ENCODE measurements around the gene GRM2.

The GRM2 gene

DNA sequence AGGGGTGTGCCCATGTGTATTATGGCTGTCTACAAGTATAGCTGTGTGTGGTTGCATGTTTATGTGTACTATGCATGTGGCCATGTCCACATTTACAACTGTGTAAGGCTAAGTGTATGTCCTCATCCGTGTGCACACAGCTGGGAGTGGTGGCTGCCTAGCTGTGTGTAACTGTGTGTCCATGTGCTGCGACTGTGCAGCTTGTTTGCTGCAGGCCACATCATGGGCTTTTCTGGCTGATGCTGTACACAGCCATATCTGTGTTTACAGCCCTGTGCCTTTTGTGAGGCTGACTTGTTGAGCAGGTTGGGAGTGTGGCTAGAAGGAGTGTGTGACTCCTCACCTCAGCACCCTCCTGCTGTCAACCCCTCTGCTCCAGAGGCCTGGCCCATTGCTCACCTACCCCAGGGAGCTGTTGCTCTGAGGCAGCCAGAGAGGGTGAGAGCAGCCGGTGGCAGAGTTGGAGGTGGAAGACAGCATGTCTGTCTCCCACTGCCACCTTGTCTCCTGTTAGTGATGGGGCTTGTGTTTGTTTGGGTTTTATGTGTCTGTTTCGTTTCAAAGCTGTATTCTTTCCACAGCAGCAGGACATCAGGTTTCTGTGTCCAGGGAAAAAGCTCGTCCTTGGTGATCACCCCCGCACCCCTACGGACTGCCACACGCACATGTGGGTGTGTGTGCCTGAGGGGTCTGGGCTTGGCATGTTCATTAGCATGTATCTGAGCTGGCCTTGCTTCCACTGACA, 1.4 kb upstream of the GRM2 start:
- no peak for DNase-seq (ENCODE audit: low read depth in 2 of 2)

DNA sequence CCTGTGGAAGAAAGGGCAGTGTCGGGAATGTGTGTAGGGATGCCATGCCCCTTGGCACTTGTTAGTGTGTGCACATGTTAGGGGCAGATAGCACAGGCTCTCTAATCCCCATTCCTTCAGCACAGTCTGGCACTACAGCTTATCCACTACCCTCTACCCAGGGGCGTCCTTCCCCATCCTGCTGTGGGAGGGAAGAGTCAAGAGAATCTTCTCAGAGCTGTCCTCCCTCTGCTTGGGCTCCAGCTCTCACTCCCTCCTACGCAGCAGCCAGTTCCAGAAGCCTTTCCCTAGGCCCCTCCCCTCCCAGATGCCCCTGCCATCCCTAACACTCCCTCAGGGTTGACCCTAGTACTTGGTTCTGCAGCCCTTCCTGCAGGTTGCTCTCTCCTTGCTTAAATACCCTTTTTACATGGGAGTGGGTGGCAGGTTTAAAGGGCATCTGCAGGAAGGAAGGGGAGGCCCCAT, 815 bp upstream of the GRM2 start:
- no peak for DNase-seq (ENCODE audit: low read depth in 2 of 2)

DNA sequence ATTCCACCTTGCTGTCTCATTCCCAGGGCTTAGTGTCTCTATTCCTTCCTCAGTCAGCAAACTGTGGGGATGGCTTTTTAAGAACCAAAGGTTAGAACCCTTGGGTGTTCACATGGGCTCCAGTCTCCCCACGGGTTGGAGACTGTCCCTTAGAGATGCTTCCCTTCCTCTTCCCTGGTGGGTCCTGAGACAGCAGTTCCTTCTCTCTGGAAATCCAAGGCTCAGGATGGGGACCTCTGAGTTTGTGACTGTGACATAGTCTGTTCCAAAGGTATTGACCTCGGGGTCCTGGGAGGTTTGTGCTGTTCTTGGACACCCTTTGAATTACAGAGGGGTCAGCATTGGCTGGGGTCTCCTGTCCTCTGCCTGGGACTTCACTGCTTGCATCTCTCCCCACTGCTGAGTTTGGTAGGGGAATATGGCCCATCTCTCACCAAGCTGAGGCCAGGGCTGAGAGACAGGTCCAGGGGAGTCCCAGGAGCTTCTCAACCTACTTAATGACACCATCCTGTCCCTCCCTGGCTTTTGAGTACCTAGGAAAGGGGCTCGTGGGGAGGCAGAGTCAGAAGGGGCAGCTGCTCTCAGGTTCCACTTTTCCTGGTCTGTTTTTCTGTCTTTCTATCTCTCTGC, 1.5 kb downstream of the GRM2 start:
- no peak for DNase-seq (ENCODE audit: low read depth in 2 of 2)

DNA sequence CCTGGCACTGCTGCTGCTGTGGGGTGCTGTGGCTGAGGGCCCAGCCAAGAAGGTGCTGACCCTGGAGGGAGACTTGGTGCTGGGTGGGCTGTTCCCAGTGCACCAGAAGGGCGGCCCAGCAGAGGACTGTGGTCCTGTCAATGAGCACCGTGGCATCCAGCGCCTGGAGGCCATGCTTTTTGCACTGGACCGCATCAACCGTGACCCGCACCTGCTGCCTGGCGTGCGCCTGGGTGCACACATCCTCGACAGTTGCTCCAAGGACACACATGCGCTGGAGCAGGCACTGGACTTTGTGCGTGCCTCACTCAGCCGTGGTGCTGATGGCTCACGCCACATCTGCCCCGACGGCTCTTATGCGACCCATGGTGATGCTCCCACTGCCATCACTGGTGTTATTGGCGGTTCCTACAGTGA, 2.1 kb downstream of the GRM2 start:
- DNase-seq (ENCODE audit: low read depth in 2 of 2) = no peak

DNA sequence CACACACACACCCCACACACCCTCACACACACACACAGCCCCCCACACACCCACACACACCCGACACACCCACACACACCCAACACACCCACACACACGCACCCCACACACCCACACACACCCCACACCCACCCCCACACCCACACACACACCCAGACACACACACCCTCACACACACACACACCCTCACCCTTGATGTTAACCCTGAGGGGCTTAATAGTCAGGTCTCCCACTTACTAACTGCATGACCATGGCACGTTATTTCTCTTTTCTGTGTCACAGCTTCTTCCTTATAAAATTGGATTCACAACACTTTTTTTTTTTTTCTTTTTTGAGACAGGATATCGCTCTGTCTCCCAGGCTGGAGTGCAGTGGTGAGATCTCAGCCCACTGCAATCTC, 2.8 kb downstream of the GRM2 start:
- DNase-seq (ENCODE audit: low read depth in 2 of 2) = no peak

DNA sequence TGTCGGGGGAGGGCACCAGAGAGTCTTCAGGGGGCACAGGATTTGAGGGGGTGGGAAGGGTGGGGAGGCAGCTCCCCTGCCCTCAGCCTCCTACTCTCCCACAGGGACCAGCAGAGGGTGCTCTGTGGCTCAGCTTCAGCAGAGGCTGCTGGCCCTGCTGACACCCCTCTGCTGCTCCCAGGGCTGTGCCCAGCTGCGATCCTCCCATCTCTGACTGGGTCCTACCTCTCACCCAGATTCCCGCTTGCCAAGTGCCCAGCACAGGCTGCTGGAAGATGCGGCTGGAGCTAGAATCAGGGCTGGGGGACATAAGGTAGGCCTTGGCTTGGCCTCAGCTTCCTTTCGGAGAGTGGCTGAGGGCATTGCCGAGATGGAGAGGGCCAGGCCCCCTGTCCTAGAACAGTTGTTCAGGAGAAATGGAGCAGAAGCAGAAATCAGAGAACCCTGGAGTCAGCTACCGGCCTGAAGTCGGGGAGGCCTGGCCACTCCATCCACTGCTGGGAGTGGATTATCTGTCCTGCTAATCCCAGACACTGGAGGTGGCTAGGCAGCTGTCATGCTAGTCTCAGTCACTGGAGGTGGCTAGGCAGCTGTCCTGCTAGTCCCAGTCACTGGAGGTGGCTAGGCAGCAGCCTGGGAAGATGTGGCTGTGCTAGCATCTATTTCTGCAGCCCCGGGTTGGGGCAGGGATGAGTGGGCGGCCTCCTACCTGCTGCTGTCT, 3.9 kb downstream of the GRM2 start:
- no peak for DNase-seq (ENCODE audit: low read depth in 2 of 2)

DNA sequence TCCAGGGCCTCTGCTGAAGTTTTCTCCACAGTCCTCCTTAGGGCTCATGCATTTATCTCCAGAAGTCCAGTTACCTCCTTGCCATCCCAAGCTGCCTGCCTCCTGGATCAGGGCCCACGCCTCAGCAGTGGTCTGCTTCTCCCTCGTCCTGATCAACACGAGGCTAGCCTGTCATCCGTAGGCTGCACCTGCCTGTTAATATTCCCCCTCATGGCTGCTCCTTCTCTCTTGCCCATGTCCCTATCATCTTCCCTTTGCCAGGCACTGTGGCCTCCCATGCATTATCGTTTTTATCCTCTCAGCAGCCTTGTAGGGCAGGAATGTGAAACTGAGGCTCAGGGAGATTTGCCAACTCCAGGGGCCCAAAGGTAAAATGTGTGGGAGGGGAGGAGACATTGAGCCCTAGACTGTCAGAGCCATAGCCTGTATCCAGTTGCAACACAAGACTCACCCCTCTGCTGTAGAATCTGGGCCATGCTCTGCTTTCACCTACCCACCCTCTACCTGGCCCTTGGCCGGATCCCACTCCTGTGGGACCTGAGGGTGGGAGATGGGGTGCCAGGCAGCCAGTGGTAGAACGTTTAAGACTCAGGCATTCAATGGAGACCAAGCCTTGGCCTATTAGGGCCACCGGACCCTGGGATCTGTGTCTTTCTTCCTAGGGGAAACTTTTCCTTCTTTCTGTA, 4.6 kb downstream of the GRM2 start:
- no peak for DNase-seq (ENCODE audit: low read depth in 2 of 2)

DNA sequence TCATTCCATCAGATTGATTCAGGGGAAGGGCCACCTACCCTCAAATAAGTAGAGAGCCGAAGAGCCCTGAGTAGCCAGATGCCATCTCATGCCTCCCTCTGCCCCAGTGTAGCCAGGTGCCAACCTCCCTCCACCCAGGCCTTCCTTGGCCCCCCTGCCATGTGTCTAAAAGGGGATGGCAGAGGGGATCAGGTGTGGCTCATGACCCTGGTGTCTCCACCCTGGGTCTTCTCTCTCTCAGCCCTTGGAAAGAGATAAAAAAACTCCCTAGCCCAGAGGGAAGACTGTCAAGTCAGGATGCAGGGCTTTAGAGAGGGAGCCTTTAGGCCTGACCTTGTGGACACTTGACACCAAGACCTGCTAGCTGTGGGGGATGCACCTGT, 5.2 kb downstream of the GRM2 start:
- DNase-seq (ENCODE audit: low read depth in 2 of 2) = no peak

DNA sequence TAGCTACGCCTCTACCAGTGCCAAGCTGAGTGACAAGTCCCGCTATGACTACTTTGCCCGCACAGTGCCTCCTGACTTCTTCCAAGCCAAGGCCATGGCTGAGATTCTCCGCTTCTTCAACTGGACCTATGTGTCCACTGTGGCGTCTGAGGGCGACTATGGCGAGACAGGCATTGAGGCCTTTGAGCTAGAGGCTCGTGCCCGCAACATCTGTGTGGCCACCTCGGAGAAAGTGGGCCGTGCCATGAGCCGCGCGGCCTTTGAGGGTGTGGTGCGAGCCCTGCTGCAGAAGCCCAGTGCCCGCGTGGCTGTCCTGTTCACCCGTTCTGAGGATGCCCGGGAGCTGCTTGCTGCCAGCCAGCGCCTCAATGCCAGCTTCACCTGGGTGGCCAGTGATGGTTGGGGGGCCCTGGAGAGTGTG, 5.7 kb downstream of the GRM2 start:
- DNase-seq (ENCODE audit: low read depth in 2 of 2) = no peak

DNA sequence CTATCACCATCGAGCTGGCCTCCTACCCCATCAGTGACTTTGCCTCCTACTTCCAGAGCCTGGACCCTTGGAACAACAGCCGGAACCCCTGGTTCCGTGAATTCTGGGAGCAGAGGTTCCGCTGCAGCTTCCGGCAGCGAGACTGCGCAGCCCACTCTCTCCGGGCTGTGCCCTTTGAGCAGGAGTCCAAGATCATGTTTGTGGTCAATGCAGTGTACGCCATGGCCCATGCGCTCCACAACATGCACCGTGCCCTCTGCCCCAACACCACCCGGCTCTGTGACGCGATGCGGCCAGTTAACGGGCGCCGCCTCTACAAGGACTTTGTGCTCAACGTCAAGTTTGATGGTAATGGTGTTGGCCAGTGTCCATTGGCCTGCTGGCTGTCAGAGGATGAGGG, 6.1 kb downstream of the GRM2 start:
- DNase-seq (ENCODE audit: low read depth in 2 of 2) = no peak

DNA sequence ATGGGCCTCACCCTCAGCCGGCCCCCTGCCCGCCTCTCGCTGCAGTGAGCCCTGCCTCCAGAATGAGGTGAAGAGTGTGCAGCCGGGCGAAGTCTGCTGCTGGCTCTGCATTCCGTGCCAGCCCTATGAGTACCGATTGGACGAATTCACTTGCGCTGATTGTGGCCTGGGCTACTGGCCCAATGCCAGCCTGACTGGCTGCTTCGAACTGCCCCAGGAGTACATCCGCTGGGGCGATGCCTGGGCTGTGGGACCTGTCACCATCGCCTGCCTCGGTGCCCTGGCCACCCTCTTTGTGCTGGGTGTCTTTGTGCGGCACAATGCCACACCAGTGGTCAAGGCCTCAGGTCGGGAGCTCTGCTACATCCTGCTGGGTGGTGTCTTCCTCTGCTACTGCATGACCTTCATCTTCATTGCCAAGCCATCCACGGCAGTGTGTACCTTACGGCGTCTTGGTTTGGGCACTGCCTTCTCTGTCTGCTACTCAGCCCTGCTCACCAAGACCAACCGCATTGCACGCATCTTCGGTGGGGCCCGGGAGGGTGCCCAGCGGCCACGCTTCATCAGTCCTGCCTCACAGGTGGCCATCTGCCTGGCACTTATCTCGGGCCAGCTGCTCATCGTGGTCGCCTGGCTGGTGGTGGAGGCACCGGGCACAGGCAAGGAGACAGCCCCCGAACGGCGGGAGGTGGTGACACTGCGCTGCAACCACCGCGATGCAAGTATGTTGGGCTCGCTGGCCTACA, 8.5 kb downstream of the GRM2 start:
- no peak for DNase-seq (ENCODE audit: low read depth in 2 of 2)

DNA sequence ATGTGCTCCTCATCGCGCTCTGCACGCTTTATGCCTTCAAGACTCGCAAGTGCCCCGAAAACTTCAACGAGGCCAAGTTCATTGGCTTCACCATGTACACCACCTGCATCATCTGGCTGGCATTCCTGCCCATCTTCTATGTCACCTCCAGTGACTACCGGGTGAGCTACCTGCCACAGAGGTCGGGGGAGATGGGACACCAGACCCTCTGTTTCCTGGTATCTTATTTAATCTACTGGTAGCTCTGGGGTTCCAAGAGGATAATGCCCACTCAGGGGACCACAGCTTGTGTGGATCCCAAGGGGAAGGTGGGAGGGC, 9.1 kb downstream of the GRM2 start:
- no peak for DNase-seq (ENCODE audit: low read depth in 2 of 2)

DNA sequence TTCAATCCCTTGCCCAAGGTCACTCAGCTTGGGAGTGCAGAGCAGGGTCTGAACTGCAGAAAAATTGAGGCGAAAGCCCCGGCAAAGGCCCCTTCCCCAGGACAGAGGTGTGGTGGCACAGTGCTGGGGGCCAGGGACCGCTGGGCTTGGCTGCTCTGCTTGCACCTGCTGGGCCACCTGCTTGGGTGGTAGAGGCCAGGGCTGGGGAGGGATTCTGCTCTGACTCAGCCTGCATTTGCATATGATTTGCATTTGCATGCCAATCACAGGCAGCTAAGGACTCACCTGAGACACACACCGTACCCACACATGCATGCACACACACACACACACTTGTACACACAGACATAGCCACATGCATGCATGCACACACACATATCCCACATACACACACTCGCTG, 9.9 kb downstream of the GRM2 start:
- no peak for DNase-seq (ENCODE audit: low read depth in 2 of 2)

DNA sequence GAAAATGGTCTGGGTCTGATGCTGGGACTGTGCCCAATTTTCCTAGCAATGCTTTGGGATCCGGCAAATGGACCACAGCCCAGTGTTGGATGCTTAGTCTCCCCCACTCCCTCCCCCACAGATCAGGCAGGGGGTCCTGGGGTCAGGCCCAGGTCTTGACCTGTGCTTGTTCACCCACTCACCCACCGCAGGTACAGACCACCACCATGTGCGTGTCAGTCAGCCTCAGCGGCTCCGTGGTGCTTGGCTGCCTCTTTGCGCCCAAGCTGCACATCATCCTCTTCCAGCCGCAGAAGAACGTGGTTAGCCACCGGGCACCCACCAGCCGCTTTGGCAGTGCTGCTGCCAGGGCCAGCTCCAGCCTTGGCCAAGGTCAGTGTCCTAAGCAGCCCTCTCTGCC, 10.6 kb downstream of the GRM2 start:
- DNase-seq (ENCODE audit: low read depth in 2 of 2) = no peak

DNA sequence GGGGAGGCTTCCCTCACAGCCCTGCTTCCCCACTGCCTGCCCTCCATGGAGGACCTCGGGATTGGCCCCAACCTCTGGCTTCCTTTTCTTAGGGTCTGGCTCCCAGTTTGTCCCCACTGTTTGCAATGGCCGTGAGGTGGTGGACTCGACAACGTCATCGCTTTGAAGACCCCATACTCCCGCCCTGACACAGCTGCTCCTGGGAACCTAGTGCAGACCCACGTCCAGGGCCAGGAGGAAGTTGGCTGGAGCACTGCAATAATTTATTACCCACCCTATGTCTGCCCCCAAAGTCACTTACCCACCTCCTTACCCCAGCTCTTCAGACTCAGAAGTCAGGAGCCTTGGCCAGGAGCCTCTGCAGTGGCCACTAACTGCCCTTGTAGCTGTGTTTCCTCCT, 11.1 kb downstream of the GRM2 start:
- no peak for DNase-seq (ENCODE audit: low read depth in 2 of 2)

DNA sequence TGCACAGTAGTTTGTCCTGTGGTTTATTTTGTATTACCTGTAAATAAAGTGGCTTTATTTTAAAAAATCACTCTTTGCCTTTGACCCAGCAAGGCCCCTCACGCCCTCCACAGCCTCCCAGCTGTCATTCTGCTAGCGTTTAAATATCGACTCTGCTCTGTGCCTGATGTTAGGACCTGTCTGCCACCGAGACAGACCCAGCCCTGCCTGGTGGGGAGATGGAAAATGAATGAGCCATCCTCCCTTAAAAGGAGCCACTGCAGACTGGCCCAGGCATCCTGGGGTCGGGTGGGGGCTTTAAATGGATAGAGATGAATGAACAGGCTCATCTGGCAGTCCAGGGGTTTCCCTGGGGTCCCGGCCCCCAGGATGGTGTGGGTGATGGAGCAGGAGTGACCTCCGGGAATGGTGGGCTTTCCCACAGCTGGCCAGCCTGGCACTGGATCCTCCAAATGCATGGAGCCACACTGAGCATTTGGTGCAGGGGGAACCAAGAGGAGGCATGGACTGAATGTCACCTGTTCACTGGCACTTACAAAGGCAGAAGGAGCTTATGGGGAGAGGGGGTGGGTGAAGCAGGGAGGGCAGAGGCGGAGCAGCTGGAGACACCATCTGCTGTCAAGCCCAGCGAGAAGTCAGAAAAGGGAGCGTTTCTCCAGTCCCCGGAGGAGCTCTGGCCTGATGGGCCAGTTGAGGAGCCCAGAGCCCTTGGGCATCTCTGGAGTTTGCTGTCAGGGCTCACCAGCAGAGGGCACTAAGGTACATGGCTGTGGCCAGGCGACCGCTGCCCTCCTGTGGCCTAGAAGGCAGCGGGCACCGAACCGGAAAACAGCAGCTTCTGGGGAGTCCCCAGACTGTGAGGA, 11.9 kb downstream of the GRM2 start:
- peak; percentile 59 to 67 for DNase-seq (ENCODE audit: low read depth in 2 of 2)

DNA sequence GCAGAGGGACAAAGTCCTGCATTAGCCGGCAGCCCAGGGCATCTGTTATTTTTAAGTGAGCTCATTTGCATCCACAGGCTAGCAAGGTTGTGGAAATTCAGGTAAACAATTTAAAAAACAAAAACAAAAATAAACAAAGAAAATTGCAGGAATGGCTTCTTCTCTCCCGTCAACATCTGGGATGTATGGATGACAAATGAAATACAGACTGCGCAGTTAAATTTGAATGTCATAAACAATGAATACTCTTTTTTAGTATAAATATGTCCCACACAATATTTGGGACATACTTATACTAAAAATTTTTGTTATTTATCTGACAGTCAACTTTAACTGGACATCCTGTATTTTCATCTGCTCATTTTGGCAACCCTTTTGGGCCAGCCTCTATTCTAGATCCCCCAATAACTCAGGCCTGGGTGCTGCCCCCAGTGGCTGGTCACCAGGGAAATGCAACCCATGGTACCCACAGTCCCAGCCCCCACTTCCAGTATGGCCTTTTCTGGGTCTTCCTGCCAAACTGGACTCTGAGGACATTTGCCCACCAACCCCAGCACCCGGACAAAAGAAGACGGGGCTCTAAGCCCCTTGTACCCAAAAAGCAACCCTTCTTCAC, 12.7 kb downstream of the GRM2 start:
- DNase-seq (ENCODE audit: low read depth in 2 of 2) = no peak

DNA sequence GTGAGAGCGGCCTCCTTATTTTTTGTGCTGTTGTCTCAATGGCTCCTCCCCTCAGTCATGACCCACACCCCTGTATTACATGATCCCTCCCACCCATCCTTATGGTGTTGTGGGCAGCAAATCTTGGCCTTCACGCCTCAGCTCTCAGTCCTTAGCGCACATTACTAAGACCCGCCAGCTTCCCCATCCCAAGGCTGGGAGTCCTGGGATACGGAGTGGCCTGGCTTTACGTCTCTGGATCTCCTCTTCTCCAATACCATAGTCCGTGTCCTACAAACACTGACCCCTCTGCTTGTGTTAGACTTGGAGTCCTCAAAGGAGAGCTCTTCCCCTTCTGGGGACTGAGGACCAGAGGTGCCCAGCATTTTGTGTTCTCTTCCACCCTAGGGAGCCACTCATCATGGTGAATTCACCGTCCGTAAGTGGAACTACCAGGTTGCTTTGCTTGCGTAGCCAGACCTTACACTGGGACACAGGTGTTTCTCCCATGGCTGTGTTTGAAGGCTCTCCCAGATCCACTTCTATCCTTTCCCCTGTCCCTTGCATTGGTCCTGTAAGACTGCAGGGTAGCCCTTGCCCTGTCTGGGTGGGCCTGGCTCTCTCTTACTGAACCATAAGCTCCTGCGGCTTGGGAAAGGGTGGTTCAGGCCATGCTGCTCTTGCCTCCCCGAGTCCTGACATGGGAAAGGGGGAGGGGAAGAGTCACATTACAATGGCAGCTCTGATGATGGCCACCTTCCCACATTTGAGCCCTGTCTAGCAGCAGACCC, 13.6 kb downstream of the GRM2 start:
- DNase-seq (ENCODE audit: low read depth in 2 of 2) = no peak

DNA sequence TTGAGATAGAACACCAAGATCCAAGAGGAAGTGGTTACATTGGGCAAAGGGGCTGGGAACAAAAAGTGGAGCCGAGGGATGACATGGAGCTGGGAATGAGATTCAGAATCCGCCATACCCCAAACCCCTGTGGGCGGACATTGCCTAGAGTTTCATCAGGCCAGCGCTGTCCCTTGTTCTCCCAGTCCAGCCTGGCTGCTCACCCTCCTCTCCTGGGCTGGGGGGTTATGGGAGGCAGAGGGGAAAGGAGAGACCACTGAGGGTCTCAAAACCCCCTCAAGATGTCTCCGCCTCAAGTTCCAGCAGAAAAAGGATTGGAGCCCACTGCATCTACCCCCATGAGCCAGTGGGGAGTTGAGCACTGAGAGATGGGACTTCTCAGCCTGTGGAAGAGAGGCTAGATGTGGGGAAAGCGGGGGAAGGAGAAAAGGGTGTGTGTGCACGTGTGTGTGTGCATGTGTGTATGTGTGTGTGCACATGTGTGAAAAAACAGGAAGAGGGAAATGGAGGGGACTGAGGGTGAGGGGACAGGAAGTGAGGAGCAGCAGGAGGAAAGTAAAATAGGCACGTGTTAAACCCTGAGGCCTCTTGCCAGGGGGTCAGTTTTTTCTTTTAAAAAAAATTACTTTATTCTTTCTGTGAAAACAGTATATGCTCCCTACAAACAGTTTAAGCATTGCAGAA, 14.3 kb downstream of the GRM2 start:
- DNase-seq (ENCODE audit: low read depth in 2 of 2) = no peak
